Stomach (tissue), 9 donors: ENCODE results near the gene P2RY13. TPM values are rescaled to one million over a fixed set of nuclear protein-coding genes. Genes with fewer than 3 reads are reported as not detected.

ENCODE experiments used
- DNase-seq, 2 donors: peaks; one replicate each; pipeline versions ENCODE4 v3.0.0 to v3.0.0-alpha.2; 2013 to 2019
- H3K27ac ChIP-seq, 5 donors: fragments of 200-600 bp in 4 of 5; sonication (generic) in 4 of 5; one replicate each; pipeline ENCODE4 v1.5.1; 2013 to 2019; ENCODE audit warnings: mild to moderate bottlenecking in 1 of 5, moderate library complexity in 1 of 5
- H3K27me3 ChIP-seq, 3 donors: fragments of 200-600 bp; sonication (generic); one replicate each; pipeline ENCODE4 v1.5.1; 2017 to 2019; ENCODE audit warnings: mixed run types in 1 of 3
- H3K36me3 ChIP-seq, 4 donors: fragments of 200-600 bp; sonication (generic); 1 replicate in 3 of 4; 2 replicates in 1 of 4; pipeline ENCODE4 v1.5.1; 2016 to 2019
- H3K4me1 ChIP-seq, 4 donors: fragments of 200-600 bp; sonication (generic); one replicate each; pipeline ENCODE4 v1.5.1; 2016 to 2019
- H3K4me3 ChIP-seq, 4 donors: fragments of 200-600 bp; sonication (generic) in 3 of 4; one replicate each; pipeline ENCODE4 v1.5.1; 2016 to 2019; ENCODE audit warnings: mild to moderate bottlenecking in 1 of 4
- H3K9me3 ChIP-seq, 4 donors: fragments of 200-600 bp; sonication (generic); one replicate each; pipeline ENCODE4 v1.5.1; 2016 to 2019
- CTCF ChIP-seq, 7 experiments: fragments of 450-650 bp in 4 of 7; fragments of 200-600 bp in 3 of 7; sonication (generic) in 3 of 7; IDR thresholded peaks; one replicate each; pipeline ENCODE4 v1.5.1; 2016 to 2019; ENCODE audit warnings: antibody characterized with exemption in 7 of 7, control low read depth in 2 of 7, mild to moderate bottlenecking in 1 of 7
- EP300 ChIP-seq: sonication (generic); formaldehyde crosslinking; IDR thresholded peaks from one replicate; pipeline ENCODE4 v1.6.1; 2017; ENCODE audit warnings: antibody characterized with exemption
- POLR2A ChIP-seq, 4 donors: fragments of 450-650 bp; IDR thresholded peaks; one replicate each; pipeline ENCODE4 v1.6.1; 2016; ENCODE audit warnings: antibody characterized with exemption in 4 of 4, control low read depth in 2 of 4, mild to moderate bottlenecking in 1 of 4, moderate library complexity in 1 of 4
- POLR2AphosphoS5 ChIP-seq, 3 donors: sonication (generic); formaldehyde crosslinking; IDR thresholded peaks; one replicate each; pipeline ENCODE4 v1.6.1; 2016; ENCODE audit warnings: antibody characterized with exemption in 3 of 3
- WGBS, 5 donors: extraction: QIAGEN DNeasy Blood & Tissue Kit in 3 of 5; methylation state at CpG; one replicate each; pipeline versions ENCODE4 v1.1.5 to v1.1.7; 2013 to 2018; 5-methylcytosine and 5-hydroxymethylcytosine counted together
- intact Hi-C: fragments of 100-400 bp; cut with DNase I; formaldehyde crosslinking; loops from one replicate; pipeline ENCODE4 v1.15.1; 2023; ENCODE audit warnings: low total_unique reads
- polyA plus RNA-seq, 3 donors: library from polyadenylated mRNA; stranded (reverse); fragments of 200-250 nt; gene quantifications; one replicate each; pipeline ENCODE4 v1.2.3, GENCODE V29; 2013
- total RNA-seq, 5 donors: library from RNA; depleted of rRNA; stranded (reverse); fragments of >200 nt; gene quantifications; one replicate each; pipeline versions ENCODE4 v1.1.0 to v1.2.3, GENCODE V29; 2014 to 2016
- donor health status: healthy with polysubstance abuse.
- donor health status: Bipolar disorder and iron deficiency.
- donor health status: healthy.

Gene P2RY13
- total and polyA plus RNA-seq, 8 donors: 0.38 to 1.9 (median 0.88) TPM; not detected in 2

DNA sequence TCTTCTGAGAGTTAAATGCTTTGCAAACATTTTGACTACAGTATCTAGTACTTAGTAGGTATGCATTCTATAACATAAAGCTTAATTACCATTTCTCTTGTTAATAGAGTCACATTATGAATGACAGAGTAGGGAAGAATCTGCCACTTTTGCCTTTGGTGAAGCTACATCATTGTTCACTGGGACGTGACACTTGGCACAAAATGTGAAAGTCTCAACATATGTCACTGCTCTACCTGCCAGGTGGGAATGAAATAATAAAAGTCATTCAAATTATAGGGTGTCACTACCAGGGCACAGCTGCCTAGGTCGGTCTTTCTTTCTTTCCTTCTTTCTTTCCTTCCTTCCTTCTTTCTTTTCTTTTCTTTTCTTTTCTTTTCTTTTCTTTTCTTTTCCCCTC, 30.3 kb downstream of the P2RY13 start:
- no peak for DNase-seq
- WGBS, 5 donors: 71 to 94% (median 88%) methylated on average over 2 of the region's 2 CpGs
- Histone ChIP-seq H3K4me1 (no peaks in the 10 kb centered on the region), H3K27ac (no peak overlapping the region), H3K36me3 (no peaks in the 10 kb centered on the region), H3K4me3 (no peak overlapping the region), H3K9me3 (no peaks in the 10 kb centered on the region), H3K27me3 (no peaks in the 10 kb centered on the region)
- intact Hi-C loops: no loop called here
- TF ChIP-seq POLR2AphosphoS5 (IDR thresholded peaks at IDR 0.05) (no peak), CTCF (IDR thresholded peaks at IDR 0.05) (no peak), EP300 (no peak), POLR2A (IDR thresholded peaks at IDR 0.05) (no peak)

- H3K4me1 ChIP-seq: no peaks in the 10 kb centered on the region
- intact Hi-C loops: no loop called here
- no peak overlapping the region for H3K27ac ChIP-seq
- no peak overlapping the region for H3K4me3 ChIP-seq
- H3K27me3 ChIP-seq: no peaks in the 10 kb centered on the region
- WGBS, 5 donors: 45 to 71% (median 69%) methylated on average over 2 of the region's 2 CpGs
- TF ChIP-seq POLR2AphosphoS5 (IDR thresholded peaks at IDR 0.05) (no peak), CTCF (IDR thresholded peaks at IDR 0.05) (no peak)
- DNase-seq: no peak
- no peaks in the 10 kb centered on the region for H3K36me3 ChIP-seq
- no peaks in the 10 kb centered on the region for H3K9me3 ChIP-seq
These were observed 31.9 kb downstream of the P2RY13 start for GRCh38 chr3:151297429-151297828.

DNA sequence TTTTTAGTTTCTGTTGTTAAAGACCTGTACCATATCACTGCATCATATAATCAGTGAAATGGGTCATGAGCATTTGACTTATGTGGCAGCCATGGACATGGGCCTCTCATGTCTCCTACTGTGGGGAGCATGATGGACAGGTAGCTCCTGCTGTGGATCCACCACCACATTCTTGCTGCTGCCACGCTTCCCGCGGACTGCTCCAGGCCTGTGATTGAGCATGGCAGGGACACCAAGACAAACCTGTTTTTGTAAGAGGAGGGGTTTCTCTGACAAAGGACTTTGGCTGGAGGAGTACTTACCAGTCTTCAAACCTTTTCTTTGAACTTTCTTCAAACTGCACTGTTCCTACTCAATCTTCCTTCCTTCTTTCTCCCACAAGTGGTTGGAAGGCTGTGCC, 33.1 kb downstream of the P2RY13 start:
- Histone ChIP-seq H3K4me1 (no peaks in the 10 kb centered on the region), H3K36me3 (no peaks in the 10 kb centered on the region), H3K27me3 (no peaks in the 10 kb centered on the region), H3K4me3 (no peak overlapping the region), H3K9me3 (no peaks in the 10 kb centered on the region), H3K27ac (no peak overlapping the region)
- WGBS, 5 donors: 86 to 98% (median 95%) methylated on average over 3 of the region's 3 CpGs
- no peak for DNase-seq
- intact Hi-C loops: no loop called here
- no peak for TF ChIP-seq POLR2A (IDR thresholded peaks at IDR 0.05)
- no peak for TF ChIP-seq EP300
- TF ChIP-seq CTCF (IDR thresholded peaks at IDR 0.05): no peak
- no peak for TF ChIP-seq POLR2AphosphoS5 (IDR thresholded peaks at IDR 0.05)

DNA sequence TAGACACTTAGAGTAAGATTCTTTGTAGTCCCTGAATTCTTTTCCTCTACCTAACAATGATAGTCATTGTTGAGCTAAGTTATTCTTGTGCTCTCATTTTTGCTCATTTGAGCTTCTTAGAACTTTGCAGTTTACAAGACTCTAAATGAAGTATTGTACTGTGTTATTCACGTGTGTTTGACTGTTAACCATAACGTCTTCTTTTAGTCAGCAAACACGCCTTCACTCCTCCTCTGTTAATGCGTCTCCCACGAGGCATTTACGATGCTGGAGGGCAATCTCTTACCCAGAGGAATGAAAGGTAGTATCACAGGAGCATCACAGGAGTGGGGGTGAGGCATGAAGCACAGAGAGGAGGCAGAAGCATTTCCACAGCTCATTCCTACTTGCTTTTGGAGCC, 36.2 kb downstream of the P2RY13 start:
- WGBS, 5 donors: 56 to 87% (median 70%) methylated on average over 6 of the region's 6 CpGs
- intact Hi-C loops: no loop called here

More for the DNA sequence above, 36.2 kb downstream of the P2RY13 start:
- Histone ChIP-seq H3K4me1 (no peaks in the 10 kb centered on the region), H3K36me3 (no peaks in the 10 kb centered on the region), H3K9me3 (no peaks in the 10 kb centered on the region), H3K27ac (no peak overlapping the region), H3K27me3 (no peaks in the 10 kb centered on the region), H3K4me3 (no peak overlapping the region)
- DNase-seq: no peak
- no peak for TF ChIP-seq CTCF (IDR thresholded peaks at IDR 0.05)
- TF ChIP-seq POLR2A (IDR thresholded peaks at IDR 0.05): no peak
- no peak for TF ChIP-seq EP300
- no peak for TF ChIP-seq POLR2AphosphoS5 (IDR thresholded peaks at IDR 0.05)
